T-cell (primary cell): ENCODE results near the gene RAB36. TPM values are rescaled to one million over a fixed set of nuclear protein-coding genes. Genes with fewer than 3 reads are reported as not detected.
A peak's percentile ranks its signal among the peaks of the same experiment; 100 is the strongest.

Experiments
- ATAC-seq, 4 experiments: fragments of 200-7000 bp in 3 of 4; fragments of 150-1000 bp in 1 of 4; cut with Tn5 transposase; replicated peaks in 1 of 4; 1 replicate in 3 of 4; 2 replicates in 1 of 4; pipeline ENCODE4 v1.10.0; 2021; ENCODE audit warnings: moderate library complexity in 3 of 4, mild to moderate bottlenecking in 2 of 4, moderate number of reproducible peaks in 1 of 4
- CTCF ChIA-PET, 2 donors: fragments of 300-600 bp; sonication (Branson Sonifier 250); formaldehyde crosslinking; loops; one replicate each; lab custom pipeline; 2022; ENCODE audit warnings: antibody characterized with exemption in 2 of 2; lab: Charles Lee
- POLR2A ChIA-PET, 2 donors: fragments of 300-600 bp; sonication (Branson Sonifier 250); formaldehyde crosslinking; loops; one replicate each; lab custom pipeline; 2022; ENCODE audit warnings: antibody characterized with exemption in 2 of 2; lab: Charles Lee
- DNase-seq, 35 experiments: peaks; one replicate each; pipeline versions ENCODE4 v3.0.0 to v3.0.0-alpha.2; 2013 to 2023
- H3K27ac ChIP-seq: one replicate; pipeline ENCODE4 v1.5.1; 2013; ENCODE audit warnings: low read length
- H3K27me3 ChIP-seq, 2 experiments: replicated peaks in 1 of 2; 1 replicate in 1 of 2; 2 replicates in 1 of 2; pipeline versions ENCODE4 v1.6.1 to v1.7.0; 2013; ENCODE audit warnings: low read length in 1 of 2, mixed read lengths in 1 of 2; ENCODE audit not compliant: control insufficient read depth in 2 of 2, insufficient read depth in 2 of 2; ENCODE audit errors: extremely low read depth in 1 of 2
- H3K36me3 ChIP-seq, 2 donors: 1 replicate in 1 of 2; 2 replicates in 1 of 2; pipeline versions ENCODE4 v1.6.1 to v1.7.0; 2013; ENCODE audit warnings: low read length in 1 of 2; ENCODE audit not compliant: control insufficient read depth in 2 of 2, insufficient read depth in 1 of 2; ENCODE audit errors: extremely low read depth in 1 of 2
- H3K4me1 ChIP-seq, 2 experiments: 1 replicate in 1 of 2; 2 replicates in 1 of 2; pipeline versions ENCODE4 v1.6.1 to v1.7.0; 2013; ENCODE audit warnings: low read length in 2 of 2, mixed read lengths in 1 of 2; ENCODE audit not compliant: insufficient read depth in 2 of 2, control insufficient read depth in 1 of 2; ENCODE audit errors: extremely low read depth in 1 of 2
- H3K4me3 ChIP-seq, 2 donors: 1 replicate in 1 of 2; 2 replicates in 1 of 2; pipeline versions ENCODE4 v1.5.1 to v1.7.0; 2013; ENCODE audit warnings: mild to moderate bottlenecking in 2 of 2, low read length in 1 of 2, moderate library complexity in 1 of 2; ENCODE audit not compliant: control insufficient read depth in 1 of 2; ENCODE audit errors: extremely low read depth in 1 of 2
- H3K9me3 ChIP-seq: 2 replicates; pipeline ENCODE4 v1.7.0; 2013
- H3K27ac Mint-ChIP-seq, 2 donors: one replicate each; pipeline ENCODE4 v1.8.0; 2020 to 2021; ENCODE audit warnings: mild to moderate bottlenecking in 2 of 2, mixed read lengths in 2 of 2
- H3K27me3 Mint-ChIP-seq, 2 donors: one replicate each; pipeline ENCODE4 v1.8.0; 2021 to 2022; ENCODE audit warnings: mixed read lengths in 2 of 2
- H3K36me3 Mint-ChIP-seq: one replicate; pipeline ENCODE4 v1.8.0; 2021; ENCODE audit warnings: mixed read lengths
- H3K4me1 Mint-ChIP-seq, 3 donors: one replicate each; pipeline ENCODE4 v1.8.0; 2020 to 2022; ENCODE audit warnings: mixed read lengths in 3 of 3, mild to moderate bottlenecking in 1 of 3
- H3K4me3 Mint-ChIP-seq, 3 donors: one replicate each; pipeline ENCODE4 v1.8.0; 2020 to 2022; ENCODE audit warnings: mild to moderate bottlenecking in 3 of 3, mixed read lengths in 3 of 3, moderate library complexity in 3 of 3
- H3K9me3 Mint-ChIP-seq, 3 donors: one replicate each; pipeline ENCODE4 v1.8.0; 2020 to 2022; ENCODE audit warnings: mixed read lengths in 3 of 3
- WGBS: methylation state at CpG from one replicate; pipeline ENCODE4 v1.1.5; 2013; ENCODE audit warnings: missing lambda C conversion rate; ENCODE audit not compliant: insufficient coverage; 5-methylcytosine and 5-hydroxymethylcytosine counted together
- total RNA-seq, 35 experiments: library from RNA in 6 of 35; stranded (reverse) in 6 of 35; fragments of 120-200 nt in 1 of 35; gene quantifications; one replicate each; pipeline versions ENCODE4 v1.2.1 to v1.2.4 and lab custom pipeline; 2013 to 2026

The RAB36 gene
- total RNA-seq, 5 donors from 2014 or later (not counting 1 experiment from before 2014, with no cell fraction given), result 0.18 to 1.8 (median 0.47) TPM

DNA sequence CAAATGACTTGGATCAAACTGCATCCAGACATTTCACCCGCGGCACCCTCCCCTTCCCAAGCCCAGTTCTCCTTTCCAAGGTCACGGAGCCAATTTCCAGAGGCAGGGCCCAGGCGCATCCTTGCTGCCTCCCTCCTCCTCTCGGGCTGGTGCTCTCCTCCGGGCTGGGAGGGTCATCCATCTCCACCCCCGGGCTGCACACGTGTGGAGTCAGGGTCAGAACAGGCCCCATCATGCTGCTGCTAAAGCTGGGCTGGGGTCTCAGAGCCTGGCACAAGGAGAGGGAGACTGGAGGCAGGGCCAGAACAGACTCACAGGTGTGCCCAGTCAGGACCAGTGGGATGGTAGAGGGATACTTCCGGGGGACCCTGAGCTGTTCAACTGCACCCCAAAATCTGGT, 17.5 kb upstream of the RAB36 start:
- ATAC-seq, result no peak
- Mint-ChIP-seq H3K4me1 (peaks cover 0 to 5% (median 2%) of the 10 kb centered on the region in 3 donors), H3K4me3 (no peak overlapping the region), H3K27ac (no peak overlapping the region), H3K9me3 (no peaks in the 10 kb centered on the region), H3K27me3 (peaks cover 0 to 2% of the 10 kb centered on the region in 2 donors), H3K36me3 (no peaks in the 10 kb centered on the region)
- Histone ChIP-seq H3K4me3 (no peak overlapping the region), H3K9me3 (no peaks in the 10 kb centered on the region), H3K4me1 (peaks cover 0 to 9% of the 10 kb centered on the region in 2 experiments), H3K27ac (no peak overlapping the region), H3K27me3 (peaks cover 0 to 7% of the 10 kb centered on the region in 2 experiments), H3K36me3 (no peaks in the 10 kb centered on the region)
- ChIA-PET POLR2A (interaction anchor here in 1 of 2 donors (1.5 kb wide), 1 partner anchor 10 kb away, joined by 5 read pairs; no protein-coding TSS in a partner anchor), CTCF (interaction anchor here (0.7 to 3.9 kb wide), 4 partner anchors 167 to 1446 kb away, joined by 3 to 25 read pairs (median 6); no protein-coding TSS in a partner anchor)
- WGBS, result 79% methylated on average over 7 of the region's 9 CpGs
- no peak for DNase-seq

DNA sequence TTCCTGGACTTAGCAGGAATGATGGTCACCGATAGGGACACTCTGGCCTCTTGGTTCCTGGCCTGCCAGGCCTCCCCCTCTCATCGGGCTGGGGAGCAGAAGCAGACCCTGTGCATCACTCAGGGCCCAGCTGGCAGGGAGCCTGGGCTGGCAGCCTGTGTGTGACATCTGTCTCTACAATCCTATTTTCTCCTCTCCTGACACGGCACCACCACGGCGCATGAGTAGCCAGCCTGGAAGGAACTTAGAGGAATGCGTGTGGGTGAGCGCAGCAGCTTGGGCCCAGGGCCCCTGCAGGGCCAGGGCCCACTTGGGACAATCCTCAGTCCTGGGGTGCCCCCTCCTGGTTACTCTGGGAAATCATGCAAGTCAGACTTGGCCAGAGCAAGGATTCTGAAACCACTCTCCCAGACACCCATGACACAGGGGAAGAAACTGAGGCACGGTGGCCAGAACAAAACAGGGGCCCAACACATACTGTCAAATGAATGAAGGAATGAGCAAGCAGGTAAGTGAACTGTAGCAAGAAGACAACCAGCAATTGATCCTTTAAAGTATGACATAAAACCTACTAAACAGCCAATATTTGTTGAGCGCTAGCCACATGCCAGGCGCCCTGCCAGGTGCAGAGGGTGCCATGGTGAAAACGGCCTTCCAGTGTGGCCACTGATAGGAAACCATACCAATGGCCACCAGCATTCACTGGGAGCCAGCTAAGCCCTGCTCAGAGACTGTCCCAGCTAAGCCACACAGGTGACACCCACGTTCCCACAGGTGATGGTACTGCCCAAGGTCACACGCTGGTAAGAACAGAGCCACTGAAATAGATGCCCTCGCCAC, 16.8 kb upstream of the RAB36 start:
- H3K27me3 Mint-ChIP-seq, result peaks cover 0 to 2% of the 10 kb centered on the region in 2 donors
- H3K27ac Mint-ChIP-seq, result no peak overlapping the region
- no peaks in the 10 kb centered on the region for H3K36me3 Mint-ChIP-seq
- H3K27ac ChIP-seq, result no peak overlapping the region
- H3K4me1 ChIP-seq, result peaks cover 0 to 9% of the 10 kb centered on the region in 2 experiments
- ATAC-seq, result peak; percentile 75 to 94 (median 86)
- 43% methylated on average over 7 of the region's 14 CpGs for WGBS
- peak; percentile 35 to 83 (median 62) for DNase-seq
- no peak overlapping the region for H3K4me3 ChIP-seq
- ChIA-PET CTCF (interaction anchor here (0.8 to 3.9 kb wide), 5 partner anchors 10 to 172 kb away, joined by 3 to 25 read pairs (median 4); no protein-coding TSS in a partner anchor), POLR2A (interaction anchor here in 1 of 2 donors (1.5 kb wide), 1 partner anchor 9 kb away, joined by 5 read pairs; no protein-coding TSS in a partner anchor)
- no peaks in the 10 kb centered on the region for H3K9me3 ChIP-seq
- peaks cover 0 to 4% of the 10 kb centered on the region in 2 experiments for H3K27me3 ChIP-seq
- H3K9me3 Mint-ChIP-seq, result no peaks in the 10 kb centered on the region
- H3K4me1 Mint-ChIP-seq, result peaks cover 0 to 5% (median 2%) of the 10 kb centered on the region in 3 donors
- H3K4me3 Mint-ChIP-seq, result no peak overlapping the region
- H3K36me3 ChIP-seq, result no peaks in the 10 kb centered on the region

DNA sequence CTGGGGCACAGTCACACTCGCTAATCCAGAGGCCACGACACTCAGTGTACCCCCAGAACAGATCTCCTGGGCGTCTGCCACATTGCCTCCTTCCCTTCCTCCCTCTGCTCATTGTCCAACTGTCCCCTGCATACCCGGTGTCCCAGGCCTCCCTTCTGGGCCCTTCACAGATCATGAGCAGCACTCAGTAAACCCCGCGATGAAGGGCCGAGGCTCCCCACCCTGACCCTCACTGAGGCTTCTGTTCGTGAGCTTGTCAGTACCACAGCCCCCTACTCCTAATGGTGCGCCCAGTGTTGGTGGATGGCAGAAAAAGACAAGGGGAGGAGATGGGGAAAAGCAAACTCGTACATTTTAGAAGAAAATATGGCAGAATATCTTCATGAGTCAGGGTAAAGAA, 16.1 kb upstream of the RAB36 start:
- H3K27ac Mint-ChIP-seq, result no peak overlapping the region
- DNase-seq, result no peak
- Histone ChIP-seq H3K9me3 (no peaks in the 10 kb centered on the region), H3K27me3 (peaks cover 0 to 4% of the 10 kb centered on the region in 2 experiments), H3K27ac (no peak overlapping the region), H3K36me3 (no peaks in the 10 kb centered on the region), H3K4me3 (no peak overlapping the region), H3K4me1 (peaks cover 0 to 13% of the 10 kb centered on the region in 2 experiments)
- H3K9me3 Mint-ChIP-seq, result no peaks in the 10 kb centered on the region
- H3K36me3 Mint-ChIP-seq, result no peaks in the 10 kb centered on the region
- peaks cover 0 to 5% (median 2%) of the 10 kb centered on the region in 3 donors for H3K4me1 Mint-ChIP-seq
- POLR2A ChIA-PET, result interaction anchor here in 1 of 2 donors (1.5 kb wide), 1 partner anchor 9 kb away, joined by 5 read pairs; no protein-coding TSS in a partner anchor
- H3K27me3 Mint-ChIP-seq, result peaks cover 0 to 2% of the 10 kb centered on the region in 2 donors
- no peak for ATAC-seq
- CTCF ChIA-PET, result interaction anchor here in 1 of 2 donors (0.8 to 3.9 kb wide), 3 partner anchors 9 to 171 kb away, joined by 3 to 25 read pairs (median 4); no protein-coding TSS in a partner anchor
- WGBS, result 67% methylated on average over 1 of the region's 10 CpGs
- H3K4me3 Mint-ChIP-seq, result no peak overlapping the region

- CTCF ChIA-PET, result interaction anchor here (0.9 to 1.5 kb wide), 2 partner anchors 171 to 176 kb away, joined by 3 to 4 read pairs; no protein-coding TSS in a partner anchor
- 79% methylated on average over 2 of the region's 3 CpGs for WGBS
These were observed 14.6 kb upstream of the RAB36 start for GRCh38 chr22:23130697-23131096.

GRCh38 chr22:23131931-23132330, 13.3 kb upstream of the RAB36 start:
- no peaks in the 10 kb centered on the region for H3K36me3 Mint-ChIP-seq
- H3K27me3 ChIP-seq, result peaks cover 0 to 4% of the 10 kb centered on the region in 2 experiments
- H3K27me3 Mint-ChIP-seq, result peaks cover 0 to 2% of the 10 kb centered on the region in 2 donors
- WGBS, result 97% methylated on average over 6 of the region's 6 CpGs
- H3K27ac ChIP-seq, result no peak overlapping the region
- ATAC-seq (no peak), DNase-seq (no peak)
- peaks cover 0 to 16% (median 5%) of the 10 kb centered on the region in 3 donors for H3K4me1 Mint-ChIP-seq
- ChIA-PET CTCF (interaction anchor here (0.9 to 1.5 kb wide), 2 partner anchors 172 to 177 kb away, joined by 3 to 4 read pairs; no protein-coding TSS in a partner anchor), POLR2A (no interaction called here)
- no peaks in the 10 kb centered on the region for H3K9me3 Mint-ChIP-seq
- H3K4me3 ChIP-seq, result no peak overlapping the region
- H3K36me3 ChIP-seq, result no peaks in the 10 kb centered on the region
- H3K27ac Mint-ChIP-seq, result no peak overlapping the region
- H3K4me1 ChIP-seq, result peaks cover 2 to 34% of the 10 kb centered on the region in 2 experiments
- no peaks in the 10 kb centered on the region for H3K9me3 ChIP-seq
- no peak overlapping the region for H3K4me3 Mint-ChIP-seq

More at GRCh38 chr22:23130697-23131096, 14.6 kb upstream of the RAB36 start:
- no peak overlapping the region for H3K4me3 ChIP-seq
- no peaks in the 10 kb centered on the region for H3K36me3 Mint-ChIP-seq
- DNase-seq (no peak), ATAC-seq (no peak)
- H3K27ac Mint-ChIP-seq, result no peak overlapping the region
- POLR2A ChIA-PET, result no interaction called here
- no peaks in the 10 kb centered on the region for H3K36me3 ChIP-seq
- no peaks in the 10 kb centered on the region for H3K9me3 Mint-ChIP-seq
- H3K4me1 ChIP-seq, result peaks cover 0 to 22% of the 10 kb centered on the region in 2 experiments
- no peak overlapping the region for H3K4me3 Mint-ChIP-seq
- peaks cover 0 to 2% of the 10 kb centered on the region in 2 donors for H3K27me3 Mint-ChIP-seq
- peaks cover 0 to 4% of the 10 kb centered on the region in 2 experiments for H3K27me3 ChIP-seq
- peaks cover 0 to 5% (median 2%) of the 10 kb centered on the region in 3 donors for H3K4me1 Mint-ChIP-seq
- H3K27ac ChIP-seq, result no peak overlapping the region
- no peaks in the 10 kb centered on the region for H3K9me3 ChIP-seq
